Liver (tissue), 9 donors: ENCODE data around the gene FOXO3. TPM values are rescaled to one million over a fixed set of nuclear protein-coding genes. Genes with fewer than 3 reads are reported as not detected.
A peak's percentile ranks its signal among the peaks of the same experiment; 100 is the strongest.

ENCODE experiments used
- DNase-seq: peaks from one replicate; pipeline ENCODE4 v3.0.0-alpha.2; 2017; ENCODE audit warnings: low spot score
- H3K27ac ChIP-seq, 2 donors: one replicate each; pipeline ENCODE4 v1.7.0; 2013; ENCODE audit warnings: inconsistent platforms in 2 of 2, low read length in 2 of 2, control low read depth in 1 of 2, low read depth in 1 of 2, mild to moderate bottlenecking in 1 of 2
- H3K27me3 ChIP-seq, 4 donors: one replicate each; pipeline versions ENCODE4 v1.6.1 to v1.7.0; 2013; ENCODE audit warnings: low read length in 3 of 4, inconsistent platforms in 1 of 4, mild to moderate bottlenecking in 1 of 4, moderate library complexity in 1 of 4; ENCODE audit not compliant: control insufficient read depth in 4 of 4, insufficient read depth in 4 of 4
- H3K36me3 ChIP-seq, 4 donors: one replicate each; pipeline versions ENCODE4 v1.6.1 to v1.7.0; 2013; ENCODE audit warnings: low read length in 3 of 4, mild to moderate bottlenecking in 3 of 4, low read depth in 1 of 4, moderate library complexity in 1 of 4; ENCODE audit not compliant: control insufficient read depth in 4 of 4, insufficient read depth in 3 of 4
- H3K4me1 ChIP-seq, 4 donors: one replicate each; pipeline versions ENCODE4 v1.6.1 to v1.7.0; 2013; ENCODE audit warnings: low read length in 3 of 4, mild to moderate bottlenecking in 3 of 4, moderate library complexity in 1 of 4; ENCODE audit not compliant: control insufficient read depth in 4 of 4, insufficient read depth in 4 of 4
- H3K4me3 ChIP-seq, 3 donors: one replicate each; pipeline versions ENCODE4 v1.6.1 to v1.7.0; 2013; ENCODE audit warnings: low read length in 3 of 3, control low read depth in 1 of 3, low read depth in 1 of 3, mild to moderate bottlenecking in 1 of 3
- H3K9ac ChIP-seq, 2 donors: one replicate each; pipeline ENCODE4 v1.7.0; 2013; ENCODE audit warnings: low read length in 2 of 2, mild to moderate bottlenecking in 2 of 2, moderate library complexity in 2 of 2, control low read depth in 1 of 2, low read depth in 1 of 2
- H3K9me3 ChIP-seq, 4 donors: one replicate each; pipeline versions ENCODE4 v1.6.1 to v1.7.0; 2013; ENCODE audit warnings: low read length in 3 of 4; ENCODE audit not compliant: control insufficient read depth in 4 of 4
- EGR1 ChIP-seq, 2 donors: IDR thresholded peaks; 2 replicates each; pipeline ENCODE4 v1.6.1; 2016 to 2018; ENCODE audit warnings: antibody characterized with exemption in 2 of 2, low read depth in 2 of 2
- FOXA1 ChIP-seq: IDR thresholded peaks from 2 replicates; pipeline ENCODE4 v1.6.1; 2016; ENCODE audit warnings: antibody characterized with exemption
- FOXA2 ChIP-seq: IDR thresholded peaks from 2 replicates; pipeline ENCODE4 v1.6.1; 2016; ENCODE audit warnings: antibody characterized with exemption
- GABPA ChIP-seq, 2 donors: IDR thresholded peaks in 1 of 2; conservative IDR thresholded peaks in 1 of 2; 2 replicates each; pipeline ENCODE4 v1.6.1; 2016; ENCODE audit warnings: antibody characterized with exemption in 2 of 2, mild to moderate bottlenecking in 1 of 2, moderate library complexity in 1 of 2
- HNF4A ChIP-seq, 2 donors: conservative IDR thresholded peaks; 2 replicates each; pipeline ENCODE4 v1.6.1; 2016; ENCODE audit warnings: antibody characterized with exemption in 2 of 2, mild to moderate bottlenecking in 2 of 2
- HNF4G ChIP-seq: IDR thresholded peaks from 2 replicates; pipeline ENCODE4 v1.6.1; 2016; ENCODE audit warnings: antibody characterized with exemption
- JUND ChIP-seq, 2 donors: IDR thresholded peaks; 2 replicates each; pipeline ENCODE4 v1.6.1; 2016; ENCODE audit warnings: antibody characterized with exemption in 2 of 2
- NR2F2 ChIP-seq: IDR thresholded peaks from 2 replicates; pipeline ENCODE4 v1.6.1; 2016; ENCODE audit warnings: antibody characterized with exemption
- RAD21 ChIP-seq, 2 donors: IDR thresholded peaks; 2 replicates each; pipeline ENCODE4 v1.6.1; 2016; ENCODE audit warnings: antibody characterized with exemption in 2 of 2, mild to moderate bottlenecking in 2 of 2
- RXRA ChIP-seq, 2 donors: IDR thresholded peaks; 2 replicates each; pipeline ENCODE4 v1.6.1; 2017 to 2018; ENCODE audit warnings: antibody characterized with exemption in 2 of 2, mild to moderate bottlenecking in 1 of 2
- SP1 ChIP-seq: IDR thresholded peaks from 2 replicates; pipeline ENCODE4 v1.6.1; 2018; ENCODE audit warnings: antibody characterized with exemption, mild to moderate bottlenecking
- TAF1 ChIP-seq: conservative IDR thresholded peaks from 2 replicates; pipeline ENCODE4 v1.6.1; 2016; ENCODE audit warnings: antibody characterized with exemption, mild to moderate bottlenecking
- YY1 ChIP-seq: IDR thresholded peaks from 2 replicates; pipeline ENCODE4 v1.6.1; 2016; ENCODE audit warnings: antibody characterized with exemption, mild to moderate bottlenecking
- WGBS: extraction: QIAGEN DNeasy Blood & Tissue Kit; methylation state at CpG from one replicate; pipeline ENCODE4 v1.1.7; 2013; 5-methylcytosine and 5-hydroxymethylcytosine counted together
- polyA plus RNA-seq, 2 donors: library from polyadenylated mRNA; stranded (reverse) in 1 of 2; unstranded in 1 of 2; fragments of 200-250 nt in 1 of 2; fragments of >200 nt in 1 of 2; fragmentation: Nextera tagmentation in 1 of 2; extraction: Ambion mirVana in 1 of 2; gene quantifications; one replicate each; pipeline versions ENCODE4 v1.2.1 to v1.2.3, GENCODE V29; 2013 to 2015
- total RNA-seq, 2 donors: library from RNA; depleted of rRNA; stranded (reverse); fragments of >200 nt; gene quantifications; one replicate each; pipeline ENCODE4 v1.2.3, GENCODE V29; 2014
- TF ChIP-seq, protein P1 (sequence below): fragments of 150-350 bp; IDR thresholded peaks from 2 replicates; pipeline ENCODE4 v1.5.1; 2017; ENCODE audit warnings: improper control_type of control experiment, low read depth, low read length; ENCODE audit not compliant: missing input control
- TF ChIP-seq, protein P2 (sequence below): IDR thresholded peaks from 2 replicates; pipeline ENCODE4 v1.6.1; 2016; ENCODE audit warnings: antibody characterized with exemption
- TF ChIP-seq, protein P3 (sequence below): IDR thresholded peaks from 2 replicates; pipeline ENCODE4 v1.6.1; 2016; ENCODE audit warnings: antibody characterized with exemption
- TF ChIP-seq, protein P4 (sequence below): IDR thresholded peaks from 2 replicates; pipeline ENCODE4 v1.6.1; 2016; ENCODE audit warnings: antibody characterized with exemption
- TF ChIP-seq, protein P5 (sequence below): IDR thresholded peaks from 2 replicates; pipeline ENCODE4 v1.6.1; 2016; ENCODE audit warnings: antibody characterized with exemption, mild to moderate bottlenecking
- donor health status: healthy.
- donor health status: healthy.
- donor health status: healthy.
- donor health status: healthy.
- donor health status: healthy.

Gene FOXO3
- total and polyA plus RNA-seq, 4 donors: 6.0 to 72.2 (median 17.3) TPM

DNA sequence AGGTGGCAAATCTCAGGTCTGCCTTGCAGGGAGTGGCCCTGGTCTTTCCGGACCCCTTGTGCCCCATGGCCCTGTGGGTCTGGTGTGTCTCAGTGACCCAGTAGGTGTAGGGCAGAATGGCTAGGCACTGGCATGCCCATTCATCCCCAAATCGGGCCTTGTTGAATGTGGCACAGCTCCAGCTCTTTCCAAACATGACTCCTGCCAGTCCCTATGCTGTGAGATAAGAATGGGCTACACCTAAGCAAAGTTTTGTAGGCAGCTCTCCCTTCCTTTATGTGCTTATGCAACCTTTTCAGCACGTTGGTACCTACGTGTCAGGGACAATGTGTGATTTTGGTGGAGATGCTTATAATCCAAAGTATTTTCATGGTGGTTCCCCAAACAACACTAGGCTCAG lies 33.9 kb downstream of the FOXO3 start:
- Histone ChIP-seq H3K27me3 (no peaks in the 10 kb centered on the region), H3K9ac (no peak overlapping the region), H3K27ac (peak overlapping the region in 1 of 2 donors; percentile 15), H3K4me1 (peaks cover 7 to 53% (median 47%) of the 10 kb centered on the region in 4 donors), H3K36me3 (no peaks in the 10 kb centered on the region), H3K9me3 (no peaks in the 10 kb centered on the region), H3K4me3 (no peak overlapping the region)
- TF ChIP-seq HNF4G: no peak
- peak; percentile 49 to 67 for TF ChIP-seq RAD21 (IDR thresholded peaks at IDR 0.05)
- TF ChIP-seq, protein P1, sequence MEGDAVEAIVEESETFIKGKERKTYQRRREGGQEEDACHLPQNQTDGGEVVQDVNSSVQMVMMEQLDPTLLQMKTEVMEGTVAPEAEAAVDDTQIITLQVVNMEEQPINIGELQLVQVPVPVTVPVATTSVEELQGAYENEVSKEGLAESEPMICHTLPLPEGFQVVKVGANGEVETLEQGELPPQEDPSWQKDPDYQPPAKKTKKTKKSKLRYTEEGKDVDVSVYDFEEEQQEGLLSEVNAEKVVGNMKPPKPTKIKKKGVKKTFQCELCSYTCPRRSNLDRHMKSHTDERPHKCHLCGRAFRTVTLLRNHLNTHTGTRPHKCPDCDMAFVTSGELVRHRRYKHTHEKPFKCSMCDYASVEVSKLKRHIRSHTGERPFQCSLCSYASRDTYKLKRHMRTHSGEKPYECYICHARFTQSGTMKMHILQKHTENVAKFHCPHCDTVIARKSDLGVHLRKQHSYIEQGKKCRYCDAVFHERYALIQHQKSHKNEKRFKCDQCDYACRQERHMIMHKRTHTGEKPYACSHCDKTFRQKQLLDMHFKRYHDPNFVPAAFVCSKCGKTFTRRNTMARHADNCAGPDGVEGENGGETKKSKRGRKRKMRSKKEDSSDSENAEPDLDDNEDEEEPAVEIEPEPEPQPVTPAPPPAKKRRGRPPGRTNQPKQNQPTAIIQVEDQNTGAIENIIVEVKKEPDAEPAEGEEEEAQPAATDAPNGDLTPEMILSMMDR: no peak
- TF ChIP-seq, protein P2, sequence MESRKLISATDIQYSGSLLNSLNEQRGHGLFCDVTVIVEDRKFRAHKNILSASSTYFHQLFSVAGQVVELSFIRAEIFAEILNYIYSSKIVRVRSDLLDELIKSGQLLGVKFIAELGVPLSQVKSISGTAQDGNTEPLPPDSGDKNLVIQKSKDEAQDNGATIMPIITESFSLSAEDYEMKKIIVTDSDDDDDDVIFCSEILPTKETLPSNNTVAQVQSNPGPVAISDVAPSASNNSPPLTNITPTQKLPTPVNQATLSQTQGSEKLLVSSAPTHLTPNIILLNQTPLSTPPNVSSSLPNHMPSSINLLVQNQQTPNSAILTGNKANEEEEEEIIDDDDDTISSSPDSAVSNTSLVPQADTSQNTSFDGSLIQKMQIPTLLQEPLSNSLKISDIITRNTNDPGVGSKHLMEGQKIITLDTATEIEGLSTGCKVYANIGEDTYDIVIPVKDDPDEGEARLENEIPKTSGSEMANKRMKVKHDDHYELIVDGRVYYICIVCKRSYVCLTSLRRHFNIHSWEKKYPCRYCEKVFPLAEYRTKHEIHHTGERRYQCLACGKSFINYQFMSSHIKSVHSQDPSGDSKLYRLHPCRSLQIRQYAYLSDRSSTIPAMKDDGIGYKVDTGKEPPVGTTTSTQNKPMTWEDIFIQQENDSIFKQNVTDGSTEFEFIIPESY: peak; percentile 75
- peak; percentile 88 for TF ChIP-seq FOXA1
- peak; percentile 81 for TF ChIP-seq YY1
- TF ChIP-seq RXRA (IDR thresholded peaks at IDR 0.05): peak; percentile 71 to 85
- TF ChIP-seq, protein P3, sequence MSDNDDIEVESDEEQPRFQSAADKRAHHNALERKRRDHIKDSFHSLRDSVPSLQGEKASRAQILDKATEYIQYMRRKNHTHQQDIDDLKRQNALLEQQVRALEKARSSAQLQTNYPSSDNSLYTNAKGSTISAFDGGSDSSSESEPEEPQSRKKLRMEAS: peak; percentile 88
- TF ChIP-seq, protein P4, sequence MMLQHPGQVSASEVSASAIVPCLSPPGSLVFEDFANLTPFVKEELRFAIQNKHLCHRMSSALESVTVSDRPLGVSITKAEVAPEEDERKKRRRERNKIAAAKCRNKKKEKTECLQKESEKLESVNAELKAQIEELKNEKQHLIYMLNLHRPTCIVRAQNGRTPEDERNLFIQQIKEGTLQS: peak; percentile 78
- peak; percentile 70 to 83 for TF ChIP-seq HNF4A (conservative IDR thresholded peaks at IDR 0.05)
- TF ChIP-seq GABPA (IDR thresholded peaks at IDR 0.05 in 1 of 2, conservative IDR thresholded peaks at IDR 0.05 in 1 of 2): peak in 1 of 2 donors; percentile 53
- TF ChIP-seq JUND (IDR thresholded peaks at IDR 0.05): peak; percentile 63
- TF ChIP-seq FOXA2: peak; percentile 91
- TF ChIP-seq, protein P5, sequence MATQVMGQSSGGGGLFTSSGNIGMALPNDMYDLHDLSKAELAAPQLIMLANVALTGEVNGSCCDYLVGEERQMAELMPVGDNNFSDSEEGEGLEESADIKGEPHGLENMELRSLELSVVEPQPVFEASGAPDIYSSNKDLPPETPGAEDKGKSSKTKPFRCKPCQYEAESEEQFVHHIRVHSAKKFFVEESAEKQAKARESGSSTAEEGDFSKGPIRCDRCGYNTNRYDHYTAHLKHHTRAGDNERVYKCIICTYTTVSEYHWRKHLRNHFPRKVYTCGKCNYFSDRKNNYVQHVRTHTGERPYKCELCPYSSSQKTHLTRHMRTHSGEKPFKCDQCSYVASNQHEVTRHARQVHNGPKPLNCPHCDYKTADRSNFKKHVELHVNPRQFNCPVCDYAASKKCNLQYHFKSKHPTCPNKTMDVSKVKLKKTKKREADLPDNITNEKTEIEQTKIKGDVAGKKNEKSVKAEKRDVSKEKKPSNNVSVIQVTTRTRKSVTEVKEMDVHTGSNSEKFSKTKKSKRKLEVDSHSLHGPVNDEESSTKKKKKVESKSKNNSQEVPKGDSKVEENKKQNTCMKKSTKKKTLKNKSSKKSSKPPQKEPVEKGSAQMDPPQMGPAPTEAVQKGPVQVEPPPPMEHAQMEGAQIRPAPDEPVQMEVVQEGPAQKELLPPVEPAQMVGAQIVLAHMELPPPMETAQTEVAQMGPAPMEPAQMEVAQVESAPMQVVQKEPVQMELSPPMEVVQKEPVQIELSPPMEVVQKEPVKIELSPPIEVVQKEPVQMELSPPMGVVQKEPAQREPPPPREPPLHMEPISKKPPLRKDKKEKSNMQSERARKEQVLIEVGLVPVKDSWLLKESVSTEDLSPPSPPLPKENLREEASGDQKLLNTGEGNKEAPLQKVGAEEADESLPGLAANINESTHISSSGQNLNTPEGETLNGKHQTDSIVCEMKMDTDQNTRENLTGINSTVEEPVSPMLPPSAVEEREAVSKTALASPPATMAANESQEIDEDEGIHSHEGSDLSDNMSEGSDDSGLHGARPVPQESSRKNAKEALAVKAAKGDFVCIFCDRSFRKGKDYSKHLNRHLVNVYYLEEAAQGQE: peak; percentile 50
- TF ChIP-seq EGR1 (IDR thresholded peaks at IDR 0.05; ENCODE audit: low read depth in 2 of 2): no peak
- TF ChIP-seq NR2F2: no peak
- peak; percentile 63 for TF ChIP-seq SP1
- no peak for TF ChIP-seq TAF1
- WGBS: 27% methylated on average over 4 of the region's 4 CpGs
- no peak for DNase-seq
